Activated CD4-positive, alpha-beta T cell treated with anti-CD3 and anti-CD28 coated beads, Interleukin-2, Interleukin-6, amounts not matched to agents 100 ng/mL and 50 ng/mL, durations not matched to agents 16 hours and 8 hours (primary cell): Measurements from ENCODE around the gene CMC4.

Experiments used
- DNase-seq: peaks from one replicate; pipeline ENCODE4 v3.0.0-alpha.2; 2020

CMC4 gene, protein sequence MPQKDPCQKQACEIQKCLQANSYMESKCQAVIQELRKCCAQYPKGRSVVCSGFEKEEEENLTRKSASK

DNA sequence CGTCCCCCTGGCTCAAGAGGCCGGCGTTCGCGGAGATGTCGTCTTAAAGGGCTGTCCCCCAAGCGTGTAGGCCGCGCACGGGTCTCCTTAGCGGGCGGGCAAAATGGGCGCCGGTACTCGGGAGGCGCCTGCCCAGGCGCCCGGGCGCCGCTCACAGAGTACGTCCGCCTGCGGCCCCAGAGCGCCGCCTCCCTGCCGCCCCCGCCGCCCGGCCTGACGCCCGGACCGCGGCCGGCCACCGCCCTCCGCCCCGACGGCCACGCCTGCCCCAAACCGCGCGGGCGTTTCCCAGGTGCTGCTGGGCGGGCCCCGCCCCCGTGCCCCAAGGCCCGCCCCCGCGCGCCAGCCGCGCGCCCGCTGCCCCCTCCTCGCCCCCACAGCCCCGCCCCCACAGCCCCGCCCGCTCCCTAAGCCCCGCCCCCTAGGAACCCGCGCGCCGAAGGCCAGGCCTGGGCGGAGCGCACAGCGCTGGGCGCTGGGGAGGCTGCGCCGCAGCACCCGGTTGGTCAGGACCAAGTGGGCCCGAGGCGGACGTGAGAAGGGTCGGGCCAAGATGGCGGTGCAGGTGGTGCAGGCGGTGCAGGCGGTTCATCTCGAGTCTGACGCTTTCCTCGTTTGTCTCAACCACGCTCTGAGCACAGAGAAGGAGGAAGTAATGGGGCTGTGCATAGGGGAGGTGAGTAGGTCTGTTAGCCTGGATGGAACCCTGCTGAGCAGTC, at the start of gene CMC4, which contains the start of the genes BRCC3 and MTCP1:
Gene CMC4 (minus strand): TSS at position 162 of the 719 bp plus-strand sequence. CDS start 7,113 bp downstream, outside the sequence.
Gene BRCC3 (plus strand): TSS at position 534 of the 719 bp plus-strand sequence. CDS start 20 bp downstream, at position 554.
Gene MTCP1 (minus strand): TSS at position 162 of the 719 bp plus-strand sequence. CDS start 5,126 bp downstream, outside the sequence.
- peak; percentile 86 for DNase-seq

DNA sequence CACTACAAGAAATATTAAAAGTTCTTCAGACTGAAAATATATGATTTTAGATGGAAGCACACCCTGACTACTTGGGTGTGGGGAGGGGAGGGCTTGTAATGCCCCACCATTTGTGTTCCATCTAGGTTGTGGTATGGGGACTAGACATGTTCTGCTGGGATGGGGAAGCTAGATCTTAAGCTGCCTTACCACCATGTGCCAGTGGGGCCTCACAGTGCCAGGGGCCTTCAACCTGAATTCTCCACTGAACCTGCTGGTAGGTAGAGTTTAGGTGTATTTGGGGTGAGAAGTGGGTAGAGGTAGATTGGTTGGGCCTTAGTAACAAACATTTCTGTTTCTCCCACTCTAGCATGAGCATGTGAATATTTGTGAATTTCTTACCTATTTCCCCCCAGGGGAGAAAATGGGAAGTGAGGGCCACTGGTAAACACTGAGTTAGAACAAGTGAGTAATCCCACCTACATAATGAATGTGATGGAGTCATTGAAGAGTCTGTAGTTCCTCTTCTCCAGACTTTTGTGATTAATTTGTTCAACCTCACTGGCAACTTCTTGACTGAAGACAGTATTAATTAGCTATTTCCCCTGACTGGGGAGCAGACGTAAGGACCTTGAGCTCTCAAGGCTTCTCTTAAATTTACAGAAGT, 44.4 kb upstream of the CMC4 start:
- no peak for DNase-seq

DNA sequence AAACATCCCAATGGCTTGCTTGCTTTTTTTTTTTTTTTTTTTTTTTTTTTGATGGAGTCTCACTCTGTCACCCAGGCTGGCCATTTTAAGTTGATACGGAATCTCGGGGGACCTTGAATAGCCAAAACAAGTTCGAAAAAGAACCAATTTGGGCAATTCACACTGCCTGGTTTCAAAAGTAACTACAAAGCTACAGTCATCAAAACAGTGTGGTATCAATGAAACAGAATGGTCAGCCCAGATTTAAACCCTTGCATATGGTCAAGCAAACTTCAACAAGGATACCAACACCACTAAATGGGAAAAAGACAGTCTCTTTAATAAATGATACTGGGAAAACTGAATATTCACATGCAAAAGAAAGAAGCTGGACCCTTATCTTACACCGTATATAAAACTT, 42.2 kb upstream of the CMC4 start:
- no peak for DNase-seq

DNA sequence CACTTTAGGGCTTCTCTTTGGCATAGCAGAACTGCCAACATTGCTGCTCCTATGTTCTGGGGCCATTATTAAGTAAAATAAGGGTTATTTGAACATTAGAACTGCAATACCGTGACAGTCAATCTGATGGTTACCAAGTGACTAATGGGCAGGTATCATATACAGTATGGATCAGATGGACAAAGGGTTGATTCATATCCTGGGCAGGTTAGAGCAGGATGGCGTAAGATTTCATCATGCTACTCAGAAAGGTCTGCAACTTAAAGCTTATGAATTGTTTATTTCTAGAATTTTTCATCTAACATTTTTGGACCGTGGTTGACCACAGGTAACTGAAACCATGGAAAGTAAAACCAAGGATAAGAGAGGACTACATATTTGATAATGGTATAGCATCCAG, 41.2 kb upstream of the CMC4 start:
- DNase-seq: no peak

DNA sequence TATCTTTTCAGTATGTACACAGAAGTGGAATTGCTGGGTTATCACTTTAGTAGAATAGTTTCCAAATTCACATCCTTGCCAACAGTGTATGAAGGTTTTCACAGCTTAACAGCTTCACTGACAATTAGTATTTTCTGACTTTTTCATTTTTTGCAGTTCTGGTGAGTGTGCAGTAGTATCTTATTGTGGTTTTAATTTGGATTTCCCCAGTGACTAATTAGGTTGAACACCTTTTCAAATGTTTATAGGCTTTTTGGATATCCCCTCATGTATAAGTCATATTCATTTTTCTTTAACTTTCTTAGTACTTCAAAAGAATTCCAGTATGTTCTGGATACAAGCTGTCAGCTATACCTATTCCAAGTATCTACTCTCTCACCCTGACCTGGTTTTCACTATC, 37.5 kb upstream of the CMC4 start:
- DNase-seq: no peak

DNA sequence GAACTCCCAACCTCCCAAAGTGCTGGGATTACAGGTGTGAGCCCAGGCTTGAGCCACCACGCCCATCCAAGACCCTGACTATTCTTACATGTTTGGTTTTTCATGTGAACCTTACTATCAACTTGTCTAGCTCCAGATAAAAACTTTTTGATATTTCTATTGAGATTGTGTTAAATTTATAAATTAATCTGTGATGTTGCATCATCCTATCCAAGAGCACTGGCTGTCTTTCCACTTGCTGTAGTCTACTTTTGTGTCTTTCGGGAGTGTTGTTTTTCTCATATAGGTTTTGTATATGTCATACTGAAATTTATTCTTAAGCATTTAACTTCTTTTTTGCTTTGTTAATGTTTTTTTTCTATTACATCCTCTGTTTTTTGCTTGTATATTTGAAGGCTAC, 35.0 kb upstream of the CMC4 start:
- no peak for DNase-seq

DNA sequence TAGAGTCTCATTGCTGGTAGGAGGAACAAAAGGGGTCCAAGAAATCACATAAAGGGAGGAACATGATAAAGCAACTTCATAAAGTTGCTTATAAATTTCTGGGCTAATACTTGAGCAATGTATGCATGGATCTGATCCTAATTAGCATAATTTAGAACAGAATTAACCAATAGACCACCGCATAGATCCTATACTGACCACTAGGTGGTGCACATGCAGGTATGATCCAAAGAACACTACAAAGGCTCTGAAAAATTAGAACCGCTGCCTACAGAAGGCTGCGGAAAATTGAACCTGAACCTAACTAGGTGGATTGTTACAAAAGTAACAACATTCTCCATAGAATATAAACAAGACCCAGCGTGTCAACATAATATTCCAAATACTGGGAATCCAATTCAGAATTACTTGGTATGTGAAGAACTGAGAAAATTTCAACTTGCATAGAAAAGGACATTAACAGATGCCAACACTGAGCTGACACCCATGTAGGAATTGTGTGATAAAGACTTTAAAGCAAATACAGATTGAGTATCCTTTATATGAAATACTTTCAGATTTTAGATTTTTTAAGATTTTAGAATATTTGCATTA, 23.6 kb upstream of the CMC4 start:
- DNase-seq: peak; percentile 41

DNA sequence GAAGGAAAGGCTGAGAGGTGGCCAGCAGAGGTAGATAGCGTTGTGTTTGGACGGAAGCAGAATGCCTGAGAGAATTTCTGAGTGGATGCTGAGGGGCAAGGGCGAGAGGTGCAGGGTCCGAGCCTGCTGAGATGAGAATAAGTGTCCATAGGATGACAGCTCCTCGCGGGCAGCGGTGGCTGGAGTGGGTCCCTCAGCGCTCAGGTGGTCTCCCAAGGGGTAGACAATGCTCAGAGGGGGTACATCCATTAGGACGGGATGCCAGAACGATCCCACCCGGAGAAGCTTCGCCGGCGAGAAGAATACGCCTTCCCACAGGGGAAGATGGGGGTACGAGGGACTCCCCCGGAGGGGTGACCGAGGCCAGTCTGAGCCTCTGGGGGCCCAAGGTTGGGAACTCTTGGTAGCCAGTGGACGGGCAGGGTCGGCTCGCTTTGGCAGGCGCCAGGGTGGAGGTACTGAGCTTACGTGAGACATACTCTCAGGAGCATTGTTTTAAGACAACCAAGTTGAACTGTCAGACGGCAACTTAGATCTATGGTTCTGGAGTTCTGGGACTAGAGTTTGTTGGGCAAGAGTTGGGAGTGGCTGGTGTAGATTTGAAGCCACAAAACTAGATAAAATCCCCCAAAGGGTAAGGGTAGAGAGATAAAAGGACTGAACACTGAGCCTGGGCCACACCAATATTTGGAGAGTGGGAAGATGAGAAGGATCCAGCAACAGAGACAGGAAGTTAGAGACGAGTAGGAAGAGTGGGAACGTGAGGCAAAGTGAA, 16.2 kb upstream of the CMC4 start:
- no peak for DNase-seq

DNA sequence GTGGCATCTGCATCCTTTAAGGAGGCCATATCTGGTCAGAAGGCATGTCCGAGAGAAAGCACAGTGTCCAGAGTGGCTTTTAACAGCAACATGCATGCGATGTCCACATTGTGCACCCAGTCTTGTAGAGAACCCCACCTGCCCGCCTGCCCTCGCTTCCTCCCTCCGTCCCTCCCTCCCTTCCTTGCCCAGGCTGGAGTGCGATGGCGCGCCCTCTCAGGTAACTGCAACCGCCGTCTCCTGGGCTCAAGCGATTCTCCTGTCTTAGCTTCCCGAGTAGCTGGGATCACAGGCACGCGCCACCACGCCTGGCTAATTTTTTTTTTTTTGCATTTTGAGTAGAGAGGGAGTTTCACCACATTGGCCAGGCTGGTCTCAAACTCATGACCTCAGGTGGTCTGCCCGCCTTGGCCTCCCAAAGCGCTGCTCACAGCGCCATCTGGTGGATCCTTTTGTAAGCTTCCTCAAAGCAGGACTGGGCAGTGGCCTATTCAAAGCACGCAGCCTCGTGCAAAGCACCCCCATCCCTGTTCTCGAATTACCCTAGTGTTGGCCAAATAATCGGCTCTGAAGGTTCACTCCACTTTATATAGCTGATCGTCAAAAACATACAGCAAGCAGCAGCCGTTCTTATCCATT, 15.4 kb upstream of the CMC4 start:
- DNase-seq: peak; percentile 54

DNA sequence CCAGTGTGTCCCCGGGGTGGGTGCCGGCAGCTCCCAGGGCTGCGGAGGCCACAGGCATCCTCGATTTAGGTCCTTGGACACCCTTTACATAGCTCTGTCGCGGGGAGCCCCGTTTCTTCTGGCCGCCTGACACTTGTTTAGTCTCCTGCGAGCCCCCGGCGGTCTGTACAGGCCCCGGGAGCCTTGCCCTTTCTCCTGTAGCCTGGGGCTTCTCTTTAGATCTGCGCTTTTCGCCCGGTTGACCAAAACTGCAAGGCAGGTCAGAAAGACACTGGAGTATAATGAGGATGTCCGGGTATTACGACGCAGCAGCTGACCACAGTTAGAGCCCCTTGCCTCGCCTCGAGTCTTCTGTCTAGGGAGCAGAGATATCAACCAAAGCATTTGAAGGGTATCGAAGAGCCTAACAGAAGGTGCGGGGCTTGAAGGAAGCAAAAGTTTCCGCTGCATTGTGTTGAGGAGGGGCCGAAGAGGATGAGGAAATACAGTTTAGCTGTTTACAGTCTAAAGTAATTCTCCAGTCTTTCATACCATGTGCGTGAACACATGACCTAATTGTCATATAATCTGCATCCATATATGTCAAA, 851 bp upstream of the CMC4 start:
- peak; percentile 5 for DNase-seq

DNA sequence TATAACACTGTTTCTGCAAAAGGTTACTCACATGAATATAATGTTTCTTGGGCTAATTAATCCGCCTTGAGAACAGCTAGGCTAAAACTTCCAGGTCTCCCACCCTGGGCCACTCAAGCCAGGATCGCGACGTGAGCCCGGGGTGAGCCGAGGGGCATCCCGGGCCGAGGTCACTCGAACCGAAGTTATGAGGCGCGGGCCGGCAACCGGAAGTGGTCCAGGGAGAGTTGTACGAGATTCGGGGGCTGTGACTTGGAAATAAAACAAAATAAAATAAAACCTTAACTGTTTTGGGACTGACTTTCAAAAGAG, 317 bp downstream of the CMC4 start:
- DNase-seq: no peak

DNA sequence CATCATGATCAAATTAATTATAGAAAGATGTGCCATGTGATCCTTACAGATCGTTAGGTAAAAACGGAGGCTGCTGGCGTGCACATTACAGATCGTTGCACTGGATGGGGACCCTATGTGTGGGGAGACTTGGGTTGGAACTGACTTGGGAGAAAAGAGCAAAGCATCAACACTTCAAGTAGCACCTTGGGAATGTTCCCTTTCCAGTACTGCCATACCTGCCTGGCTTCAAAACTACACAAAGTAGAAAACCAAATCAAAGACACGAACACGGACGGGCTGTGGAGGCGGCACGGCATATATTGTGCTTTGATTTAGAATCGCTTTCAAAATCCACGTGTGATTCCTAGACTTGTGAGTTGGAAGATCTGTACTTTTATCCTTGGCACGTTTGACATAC, 898 bp downstream of the CMC4 start:
- DNase-seq: no peak

DNA sequence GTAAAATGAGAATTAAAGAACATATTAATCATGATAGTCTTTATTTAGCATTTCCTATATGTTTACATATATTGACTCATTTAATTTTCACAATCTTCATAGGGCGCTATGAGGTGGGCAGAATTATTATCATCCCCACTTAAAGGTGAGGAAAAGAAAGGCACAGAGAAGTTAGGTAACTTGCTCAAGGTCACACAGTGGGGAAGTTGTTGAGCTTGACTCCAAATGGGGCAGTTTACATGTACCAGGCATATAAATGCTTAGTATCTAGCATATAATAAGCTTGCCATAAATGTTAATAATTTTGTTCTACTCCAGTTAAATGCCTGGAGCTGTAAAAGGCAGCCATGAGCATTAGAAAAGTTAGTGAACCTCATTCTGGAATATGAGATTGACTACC, 1.5 kb downstream of the CMC4 start:
- no peak for DNase-seq

DNA sequence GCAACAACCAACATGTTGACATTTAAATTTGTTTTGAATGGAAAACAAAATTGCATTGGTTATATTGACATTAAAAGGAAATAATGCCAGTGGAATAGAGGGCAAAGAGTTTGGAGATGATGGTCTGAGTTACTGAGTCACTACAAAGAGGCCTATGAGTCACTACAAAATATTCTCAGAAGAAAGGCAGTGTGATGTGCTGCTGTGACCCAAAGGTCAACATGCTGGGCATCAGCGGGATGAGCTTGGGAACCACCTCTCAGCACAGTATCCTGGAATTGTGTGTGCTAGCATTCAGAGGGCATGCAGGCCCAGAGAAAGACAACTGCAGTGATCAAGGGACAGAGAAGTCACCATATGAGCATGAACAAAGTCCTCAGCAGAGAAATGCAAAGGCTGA, 2.8 kb downstream of the CMC4 start:
- DNase-seq: no peak

DNA sequence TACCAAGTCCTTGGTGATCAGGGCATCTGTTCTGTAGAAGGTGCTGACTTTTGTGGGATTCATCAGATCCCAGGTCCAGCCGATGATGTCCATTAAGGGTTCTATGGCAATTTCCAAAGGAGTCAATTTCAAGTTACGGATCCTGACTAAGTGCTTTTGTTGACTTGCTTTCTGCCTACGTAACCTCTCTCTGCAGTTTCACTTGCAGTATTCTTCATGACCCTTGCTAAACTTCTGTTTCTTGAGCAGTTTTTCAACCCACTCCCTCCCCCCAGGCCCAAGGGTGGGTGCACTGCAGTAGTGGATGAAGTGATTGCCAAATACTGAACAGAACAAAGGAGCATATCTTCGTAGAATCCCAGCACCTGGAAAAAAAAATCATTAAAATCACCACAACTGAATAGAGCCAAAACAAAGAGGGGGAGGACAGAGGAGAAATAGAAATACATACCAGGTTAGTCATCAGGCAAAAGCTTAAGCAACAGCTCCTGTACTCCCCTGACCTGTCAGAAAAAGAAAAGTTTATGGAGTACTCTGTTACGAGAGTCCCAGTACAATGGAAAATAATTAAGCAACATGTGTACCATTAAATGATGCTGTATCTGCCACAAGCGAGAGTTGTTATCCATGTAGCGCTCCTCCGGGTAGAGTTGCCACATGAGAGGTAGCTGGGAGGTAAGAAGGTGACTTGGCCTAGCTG, 5.8 kb downstream of the CMC4 start:
- DNase-seq: no peak

DNA sequence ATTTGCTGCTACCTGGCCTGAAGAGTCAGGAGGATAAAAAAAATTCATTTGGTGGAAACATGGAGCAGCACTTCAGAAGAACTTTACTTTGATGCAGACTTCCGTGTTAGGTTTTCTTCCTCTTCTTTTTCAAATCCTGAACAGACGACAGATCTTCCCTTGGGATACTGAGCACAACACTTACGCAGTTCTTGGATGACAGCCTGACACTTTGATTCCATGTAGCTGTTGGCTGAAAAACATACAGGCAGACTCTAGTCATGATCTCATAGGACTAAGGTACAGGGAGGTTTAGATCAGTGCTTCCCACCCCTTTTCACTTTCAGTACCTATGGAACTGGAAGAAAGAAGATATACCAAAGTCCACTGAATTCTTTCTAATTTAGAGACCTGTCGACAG, 9.2 kb downstream of the CMC4 start:
- no peak for DNase-seq

DNA sequence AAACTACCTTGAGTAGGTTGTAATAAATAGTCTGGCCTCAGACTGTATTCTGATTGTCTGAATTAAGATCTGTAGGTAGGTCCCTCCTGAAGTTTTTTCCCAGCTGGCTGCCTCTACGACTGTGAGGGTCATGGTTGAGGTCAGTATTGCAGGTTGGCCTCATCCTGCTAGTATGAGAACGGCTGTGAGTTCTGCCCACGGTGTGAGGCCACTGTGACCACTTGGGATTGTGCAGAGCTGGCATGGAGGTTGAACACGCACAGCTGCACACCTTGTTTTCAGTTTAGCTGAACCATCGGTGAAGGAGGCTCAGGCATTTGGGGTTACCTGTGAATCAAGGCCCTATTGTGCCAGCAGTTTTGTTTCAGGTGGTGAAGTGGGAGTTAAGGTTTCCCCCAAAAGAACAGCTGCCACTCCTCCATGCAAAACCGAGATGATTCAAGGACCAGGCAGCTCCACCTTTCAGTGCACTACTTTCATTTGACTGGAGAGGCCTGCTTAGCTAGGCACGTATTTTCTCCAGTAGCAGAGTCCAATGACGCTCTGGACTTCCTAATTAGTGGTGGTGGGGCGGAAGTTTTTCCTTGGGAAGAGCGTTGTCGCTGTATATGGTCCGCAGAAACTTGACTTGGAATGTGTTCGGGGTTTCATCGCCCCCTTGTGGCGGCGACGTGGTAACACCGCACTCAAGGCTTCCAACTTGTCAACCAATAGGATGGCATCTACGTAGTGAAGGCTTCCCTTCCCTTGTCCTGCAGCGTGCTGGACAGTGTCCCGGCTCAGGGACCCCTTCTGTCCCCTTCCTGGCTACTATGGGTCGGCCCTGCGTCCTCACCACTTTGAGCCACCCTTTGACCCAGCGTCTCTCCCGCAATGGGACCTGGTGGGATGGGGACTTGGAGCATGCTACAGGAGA, 13.8 kb downstream of the CMC4 start:
- DNase-seq: peak; percentile 67

DNA sequence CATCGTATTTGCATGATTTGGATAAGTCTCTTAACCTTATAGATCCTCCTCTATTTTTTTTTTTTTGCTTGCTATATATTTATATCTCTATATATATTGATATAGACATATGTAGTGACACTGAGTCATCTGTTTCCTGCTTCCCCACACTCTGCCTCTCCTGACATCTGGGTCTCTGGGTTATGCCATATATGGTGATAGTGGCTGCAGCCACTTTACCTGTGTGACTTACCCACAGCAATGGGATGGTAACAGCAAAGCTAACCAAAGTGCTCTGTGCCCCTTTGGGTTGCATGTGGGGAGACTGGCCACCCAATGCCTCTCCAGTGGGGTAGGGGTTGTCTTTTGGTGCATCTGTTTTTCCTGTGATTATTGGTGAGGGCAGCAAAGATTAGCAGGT, 14.5 kb downstream of the CMC4 start:
- DNase-seq: peak; percentile 40

DNA sequence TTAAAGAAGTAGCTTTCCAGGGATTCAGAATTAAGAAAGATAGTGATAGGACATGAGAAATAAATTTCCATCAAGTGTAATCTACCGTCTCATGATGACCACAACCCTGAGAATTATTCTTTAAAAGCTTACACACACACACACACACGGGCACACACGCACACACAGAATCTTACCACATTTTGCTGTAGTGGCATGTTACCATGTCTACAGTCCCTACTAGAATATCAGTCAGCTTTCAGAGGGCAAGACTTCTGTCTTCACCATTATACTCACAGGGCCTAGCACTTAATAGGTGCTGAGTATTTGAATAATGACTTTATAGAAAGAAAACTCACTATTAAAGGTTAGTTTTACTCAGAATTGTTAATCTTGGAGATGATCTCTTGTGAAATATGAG, 15.4 kb downstream of the CMC4 start:
- no peak for DNase-seq

DNA sequence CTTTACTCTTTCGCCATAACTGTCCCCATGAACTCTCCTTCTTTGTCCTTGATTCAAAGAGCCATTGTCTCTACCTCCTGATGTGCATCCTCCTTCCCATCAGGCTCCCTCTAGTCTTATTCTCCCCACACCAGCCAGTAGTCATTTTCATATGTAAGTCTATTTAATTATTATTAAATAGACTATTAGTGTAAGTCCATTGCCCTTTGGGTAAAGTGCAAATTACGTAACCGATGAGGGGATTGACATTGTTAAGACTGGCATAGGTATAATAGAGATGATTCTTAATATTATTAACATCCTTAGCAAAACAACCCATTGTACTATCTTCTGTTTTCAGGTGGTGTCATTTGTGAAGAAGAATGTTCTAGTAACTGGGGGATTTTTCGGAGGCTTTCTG, 16.7 kb downstream of the CMC4 start:
- DNase-seq: no peak

DNA sequence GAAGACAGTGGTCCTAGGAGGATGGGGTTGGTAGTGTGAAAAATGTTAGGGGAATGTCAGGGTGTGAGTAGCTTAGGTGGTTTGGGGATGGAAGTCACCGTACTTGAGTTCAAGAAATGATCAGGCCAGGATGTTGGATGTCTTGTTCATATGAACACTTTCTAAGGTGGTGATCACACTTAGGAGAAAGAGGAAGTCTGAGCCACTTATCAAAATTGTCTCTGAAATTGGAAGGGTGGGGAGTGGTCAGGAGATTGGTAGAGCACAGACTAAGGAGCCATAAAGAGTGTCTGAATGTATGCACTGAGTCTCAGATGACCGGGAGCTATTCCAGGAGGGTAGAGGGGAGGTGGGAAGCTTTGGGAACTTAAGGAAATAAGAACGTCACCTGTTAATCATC, 17.3 kb downstream of the CMC4 start:
- DNase-seq: no peak
